Activated CD8-positive, alpha-beta T cell treated with anti-CD3 and anti-CD28 coated beads, Interleukin-2, amount 10 ng/mL, durations not matched to agents 7 days and 5 days (primary cell): Measurements from ENCODE around the gene GOLGA1. TPM values are rescaled to one million over a fixed set of nuclear protein-coding genes. Genes with fewer than 3 reads are reported as not detected.
A peak's percentile ranks its signal among the peaks of the same experiment; 100 is the strongest.
"Not testable (repeated sequence)": the region's sequence is repeated elsewhere in the genome, so short reads cannot be mapped to it uniquely, and the experiment has no call there.

ENCODE experiments used
- ATAC-seq: fragments of 150-1000 bp; cut with Tn5 transposase; one replicate; pipeline ENCODE4 v1.10.0; 2021; ENCODE audit warnings: moderate library complexity
- CTCF ChIA-PET: fragments of 350-600 bp; sonication (Branson Sonifier 250); formaldehyde crosslinking; loops from one replicate; lab custom pipeline; 2021; ENCODE audit warnings: antibody characterized with exemption; lab: Charles Lee
- POLR2A ChIA-PET: fragments of 350-600 bp; sonication (Branson Sonifier 250); formaldehyde crosslinking; loops from one replicate; lab custom pipeline; 2021; ENCODE audit warnings: antibody characterized with exemption; lab: Charles Lee
- DNase-seq: peaks from one replicate; pipeline ENCODE4 v3.0.0-alpha.2; 2020
- H3K27ac Mint-ChIP-seq: one replicate; pipeline ENCODE4 v1.8.0; 2021; ENCODE audit warnings: mild to moderate bottlenecking, mixed read lengths
- H3K27me3 Mint-ChIP-seq: one replicate; pipeline ENCODE4 v1.8.0; 2021; ENCODE audit warnings: low read depth, mixed read lengths
- H3K36me3 Mint-ChIP-seq: one replicate; pipeline ENCODE4 v1.8.0; 2021; ENCODE audit warnings: low read depth, mixed read lengths
- H3K4me1 Mint-ChIP-seq: one replicate; pipeline ENCODE4 v1.8.0; 2021; ENCODE audit warnings: low read depth, mixed read lengths
- H3K4me3 Mint-ChIP-seq: one replicate; pipeline ENCODE4 v1.8.0; 2021; ENCODE audit warnings: mild to moderate bottlenecking, mixed read lengths
- H3K9me3 Mint-ChIP-seq: one replicate; pipeline ENCODE4 v1.8.0; 2022; ENCODE audit warnings: mixed read lengths; ENCODE audit not compliant: insufficient read depth
- total RNA-seq, 2 experiments: library from RNA; stranded (reverse); gene quantifications; one replicate each; pipeline ENCODE4 v1.2.3, GENCODE V29; 2021

Gene GOLGA1
- total RNA-seq, 2 experiments from 2014 or later: 14.0 to 16.2 TPM

GRCh38 chr9:124855944-124856765 lies 84.7 kb downstream of the GOLGA1 start:
- H3K9me3 Mint-ChIP-seq: no peaks in the 10 kb centered on the region
- no peaks in the 10 kb centered on the region for H3K27me3 Mint-ChIP-seq
- no peak for DNase-seq
- POLR2A ChIA-PET: interaction anchor here (0.8 to 1.1 kb wide), 3 partner anchors 14 to 22 kb away, joined by 3 to 4 read pairs (median 3); no protein-coding TSS in a partner anchor
- no peak for ATAC-seq
- H3K4me1 Mint-ChIP-seq: peaks cover 32% of the 10 kb centered on the region
- CTCF ChIA-PET: interaction anchor here (0.9 to 10.0 kb wide), 3 partner anchors 82 to 239 kb away, joined by 3 to 316 read pairs (median 3); partner anchors contain the start of genes NR6A1 and OLFML2A
- H3K4me3 Mint-ChIP-seq: no peak overlapping the region
- H3K36me3 Mint-ChIP-seq: peaks cover 44% of the 10 kb centered on the region
- no peak overlapping the region for H3K27ac Mint-ChIP-seq

GRCh38 chr9:124855566-124855943 lies 85.3 kb downstream of the GOLGA1 start:
- H3K27ac Mint-ChIP-seq: no peak overlapping the region
- no peak for ATAC-seq
- peaks cover 2% of the 10 kb centered on the region for H3K27me3 Mint-ChIP-seq
- ChIA-PET POLR2A (interaction anchor here (1.0 kb wide), 1 partner anchor 23 kb away, joined by 3 read pairs; no protein-coding TSS in a partner anchor), CTCF (interaction anchor here (0.9 to 10.0 kb wide), 3 partner anchors 81 to 238 kb away, joined by 3 to 316 read pairs (median 3); partner anchors contain the start of genes NR6A1 and OLFML2A)
- peaks cover 28% of the 10 kb centered on the region for H3K4me1 Mint-ChIP-seq
- no peaks in the 10 kb centered on the region for H3K9me3 Mint-ChIP-seq
- H3K36me3 Mint-ChIP-seq: peaks cover 38% of the 10 kb centered on the region
- H3K4me3 Mint-ChIP-seq: no peak overlapping the region
- no peak for DNase-seq

GRCh38 chr9:124854822-124855221 lies 86.1 kb downstream of the GOLGA1 start:
- H3K36me3 Mint-ChIP-seq: peaks cover 31% of the 10 kb centered on the region
- peaks cover 21% of the 10 kb centered on the region for H3K4me1 Mint-ChIP-seq
- CTCF ChIA-PET: interaction anchor here (1.0 to 10.0 kb wide), 8 partner anchors 12 to 209 kb away, joined by 3 to 316 read pairs (median 14); partner anchors contain the start of genes NR6A1 and OLFML2A
- H3K4me3 Mint-ChIP-seq: no peak overlapping the region
- no peaks in the 10 kb centered on the region for H3K9me3 Mint-ChIP-seq
- ATAC-seq (no peak), DNase-seq (no peak)
- peak overlapping the region; percentile 30 for H3K27ac Mint-ChIP-seq
- POLR2A ChIA-PET: interaction anchor here (2.4 kb wide), 1 partner anchor 14 kb away, joined by 17 read pairs; no protein-coding TSS in a partner anchor
- peaks cover 5% of the 10 kb centered on the region for H3K27me3 Mint-ChIP-seq

GRCh38 chr9:124854161-124854560 lies 86.7 kb downstream of the GOLGA1 start:
- POLR2A ChIA-PET: interaction anchor here (0.6 to 2.4 kb wide), 4 partner anchors 8 to 82 kb away, joined by 3 to 17 read pairs (median 4); partner anchors contain the start of genes ARPC5L and RPL35
- DNase-seq (no peak), ATAC-seq (no peak)
- Mint-ChIP-seq H3K27me3 (peaks cover 6% of the 10 kb centered on the region), H3K9me3 (no peaks in the 10 kb centered on the region), H3K4me1 (peaks cover 14% of the 10 kb centered on the region), H3K27ac (peak overlapping the region; percentile 47), H3K36me3 (peaks cover 24% of the 10 kb centered on the region), H3K4me3 (no peak overlapping the region)
- CTCF ChIA-PET: interaction anchor here (1.0 to 10.0 kb wide), 28 partner anchors 8 to 508 kb away, joined by 3 to 316 read pairs (median 5); partner anchors contain the start of genes ARPC5L, NR6A1, OLFML2A and RPL35

GRCh38 chr9:124853605-124854143 lies 87.2 kb downstream of the GOLGA1 start:
- ChIA-PET POLR2A (interaction anchor here (0.6 to 2.4 kb wide), 5 partner anchors 8 to 82 kb away, joined by 3 to 17 read pairs (median 3); partner anchors contain the start of genes ARPC5L and RPL35), CTCF (interaction anchor here (0.6 to 10.0 kb wide), 38 partner anchors 8 to 522 kb away, joined by 3 to 316 read pairs (median 5); partner anchors contain the start of genes ARPC5L, NR6A1, OLFML2A and RPL35)
- peaks cover 20% of the 10 kb centered on the region for H3K36me3 Mint-ChIP-seq
- ATAC-seq: peak; percentile 1
- H3K4me3 Mint-ChIP-seq: peak overlapping the region; percentile 17
- no peak for DNase-seq
- H3K27ac Mint-ChIP-seq: no peak overlapping the region
- H3K4me1 Mint-ChIP-seq: peaks cover 12% of the 10 kb centered on the region
- no peaks in the 10 kb centered on the region for H3K9me3 Mint-ChIP-seq
- H3K27me3 Mint-ChIP-seq: peaks cover 6% of the 10 kb centered on the region

- H3K27me3 Mint-ChIP-seq: peaks cover 6% of the 10 kb centered on the region
- POLR2A ChIA-PET: interaction anchor here (0.6 to 2.4 kb wide), 9 partner anchors 9 to 389 kb away, joined by 3 to 17 read pairs (median 4); partner anchors contain the start of genes ARPC5L, NR6A1 and RPL35
- ATAC-seq: peak; percentile 93
- H3K4me1 Mint-ChIP-seq: peaks cover 9% of the 10 kb centered on the region
- peaks cover 13% of the 10 kb centered on the region for H3K36me3 Mint-ChIP-seq
- H3K9me3 Mint-ChIP-seq: no peaks in the 10 kb centered on the region
- H3K27ac Mint-ChIP-seq: peak within 1 kb of the TSS; percentile 47
- DNase-seq: peak; percentile 83
- peak within 1 kb of the TSS; percentile 61 for H3K4me3 Mint-ChIP-seq
- CTCF ChIA-PET: interaction anchor here (0.6 to 10.0 kb wide), 51 partner anchors 9 to 522 kb away, joined by 3 to 316 read pairs (median 4); partner anchors contain the start of genes ARPC5L, NR6A1, OLFML2A and RPL35
These were observed 87.9 kb downstream of the GOLGA1 start, which contains the start of gene WDR38 for GRCh38 chr9:124852829-124853531. Gene WDR38, plus strand, starts transcription at chr9:124853460. Its CDS starts 72 bp downstream, at chr9:124853532.

GRCh38 chr9:124852121-124852828 lies 88.6 kb downstream of the GOLGA1 start:
- Mint-ChIP-seq H3K27me3 (peaks cover 6% of the 10 kb centered on the region), H3K4me1 (peaks cover 7% of the 10 kb centered on the region), H3K27ac (no peak overlapping the region), H3K36me3 (peaks cover 6% of the 10 kb centered on the region), H3K9me3 (no peaks in the 10 kb centered on the region), H3K4me3 (peak overlapping the region; percentile 61)
- no peak for DNase-seq
- CTCF ChIA-PET: interaction anchor here (0.7 to 10.0 kb wide), 29 partner anchors 9 to 523 kb away, joined by 3 to 316 read pairs (median 5); partner anchors contain the start of genes ARPC5L, NR6A1, OLFML2A and RPL35
- POLR2A ChIA-PET: interaction anchor here (0.6 to 1.6 kb wide), 5 partner anchors 9 to 390 kb away, joined by 3 to 11 read pairs (median 4); partner anchors contain the start of genes ARPC5L, NR6A1 and RPL35
- ATAC-seq: no peak

- ChIA-PET CTCF (interaction anchor here (1.0 to 10.0 kb wide), 2 partner anchors 63 to 76 kb away, joined by 4 to 316 read pairs; partner anchors contain the start of genes NR6A1 and OLFML2A), POLR2A (interaction anchor here (0.8 kb wide), 1 partner anchor 74 kb away, joined by 3 read pairs; no protein-coding TSS in a partner anchor)
- Mint-ChIP-seq H3K27ac (no peak overlapping the region), H3K36me3 (no peaks in the 10 kb centered on the region), H3K4me1 (peaks cover 7% of the 10 kb centered on the region), H3K9me3 (no peaks in the 10 kb centered on the region), H3K27me3 (peaks cover 6% of the 10 kb centered on the region), H3K4me3 (no peak overlapping the region)
- no peak for DNase-seq
- no peak for ATAC-seq
These were observed 91.1 kb downstream of the GOLGA1 start for GRCh38 chr9:124849801-124850200.

- H3K27me3 Mint-ChIP-seq: peaks cover 6% of the 10 kb centered on the region
- no peaks in the 10 kb centered on the region for H3K36me3 Mint-ChIP-seq
- no peaks in the 10 kb centered on the region for H3K9me3 Mint-ChIP-seq
- ChIA-PET POLR2A (no interaction called here), CTCF (interaction anchor here (1.1 to 1.4 kb wide), 2 partner anchors 72 to 74 kb away, joined by 3 to 7 read pairs; no protein-coding TSS in a partner anchor)
- H3K4me1 Mint-ChIP-seq: no peaks in the 10 kb centered on the region
- no peak overlapping the region for H3K27ac Mint-ChIP-seq
- no peak overlapping the region for H3K4me3 Mint-ChIP-seq
- ATAC-seq: no peak
- no peak for DNase-seq
These were observed 93.9 kb downstream of the GOLGA1 start for GRCh38 chr9:124846969-124847368.

- DNase-seq, POLR2A ChIA-PET, H3K36me3 Mint-ChIP-seq, H3K9me3 Mint-ChIP-seq, ATAC-seq, H3K4me1 Mint-ChIP-seq, H3K27me3 Mint-ChIP-seq, H3K4me3 Mint-ChIP-seq, H3K27ac Mint-ChIP-seq: not testable (repeated sequence)
- CTCF ChIA-PET: interaction anchor here (1.1 to 1.4 kb wide), 2 partner anchors 71 to 74 kb away, joined by 3 to 7 read pairs; no protein-coding TSS in a partner anchor
These were observed 94.4 kb downstream of the GOLGA1 start for GRCh38 chr9:124846467-124846866.
